ENCODE measurements around the gene NACC2. TPM values are rescaled to one million over a fixed set of nuclear protein-coding genes. Genes with fewer than 3 reads are reported as not detected.

NACC2 gene
- total and polyA plus RNA-seq, 9 of the 15 experiments (the other 6 are each of a cell fraction or from before 2014, with no cell fraction given) = 0.70 to 25.1 (median 5.6) TPM

GRCh38 chr9:136110082-136111061 lies 15.3 kb upstream of the NACC2 start (continued):
- peak in 1 of 2 experiments; percentile 68 for TF ChIP-seq E2F6 (IDR thresholded peaks at IDR 0.05; ENCODE audit: borderline replicate concordance in 1 of 2, extremely low read depth in 1 of 2, insufficient read depth in 1 of 2, insufficient read length in 1 of 2, low read depth in 1 of 2, low read length in 1 of 2, poor library complexity in 1 of 2, severe bottlenecking in 1 of 2)
- no peak for TF ChIP-seq ZKSCAN1 (IDR thresholded peaks at IDR 0.05; ENCODE audit: low read depth, low read length)
- TF ChIP-seq L3MBTL2 (IDR thresholded peaks at IDR 0.05) = peak; percentile 92
- no peak for TF ChIP-seq ZNF79 (CRISPR knock-in tag; IDR thresholded peaks at IDR 0.05; ENCODE audit: low read depth)
- TF ChIP-seq FOXA1 (IDR thresholded peaks at IDR 0.05; ENCODE audit: borderline replicate concordance) = no peak
- TF ChIP-seq KLF10 (CRISPR knock-in tag; IDR thresholded peaks at IDR 0.05) = no peak
- TF ChIP-seq CTCFL (IDR thresholded peaks at IDR 0.05; ENCODE audit: borderline replicate concordance, insufficient read depth, low read depth, low read length, poor library complexity, severe bottlenecking) = peak; percentile 37
- no peak for TF ChIP-seq TAF15 (IDR thresholded peaks at IDR 0.05; ENCODE audit: low read depth, low read length)
- TF ChIP-seq CGGBP1 (CRISPR knock-in tag; IDR thresholded peaks at IDR 0.05) = no peak
- TF ChIP-seq USF2 (CRISPR knock-in tag; IDR thresholded peaks at IDR 0.05) = peak; percentile 53; the same call in 1 of the 2 replicates
- no peak for TF ChIP-seq ILF3 (IDR thresholded peaks at IDR 0.05; ENCODE audit: borderline replicate concordance)
- no peak for TF ChIP-seq SREBF2 (CRISPR knock-in tag; IDR thresholded peaks at IDR 0.05)
- no peak for TF ChIP-seq NFXL1 (CRISPR knock-in tag; IDR thresholded peaks at IDR 0.05)
- no peak for TF ChIP-seq ZNF280B (CRISPR knock-in tag; IDR thresholded peaks at IDR 0.05)
- no peak for TF ChIP-seq DIDO1 (tag; IDR thresholded peaks at IDR 0.05; ENCODE audit: low read depth)

Data from K562 (cell line).